ENCODE measurements around the gene ADAMTS20.

DNA sequence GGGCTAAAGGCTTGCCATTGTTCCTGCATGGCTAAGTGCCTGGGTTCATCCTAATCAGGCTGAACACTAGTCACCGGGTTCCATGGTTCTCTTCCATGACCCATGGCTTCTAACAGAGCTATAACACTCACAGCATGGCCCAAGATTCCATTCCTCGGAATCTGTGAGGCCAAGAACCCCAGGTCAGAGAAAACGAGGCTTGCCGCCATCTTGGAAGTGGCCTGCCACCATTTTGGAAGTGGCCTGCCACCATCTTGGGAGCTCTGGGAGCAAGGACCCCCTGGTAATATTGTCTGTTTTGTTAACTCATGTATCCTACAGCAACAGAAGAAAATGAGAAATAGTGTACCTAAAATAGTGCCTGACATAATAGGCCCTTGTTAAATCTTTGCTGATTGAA lies 92.7 kb downstream of the ADAMTS20 start:
- no peak for TF ChIP-seq EZH2 (IDR thresholded peaks at IDR 0.05; ENCODE audit: borderline replicate concordance, low read length)
- TF ChIP-seq, protein P1, sequence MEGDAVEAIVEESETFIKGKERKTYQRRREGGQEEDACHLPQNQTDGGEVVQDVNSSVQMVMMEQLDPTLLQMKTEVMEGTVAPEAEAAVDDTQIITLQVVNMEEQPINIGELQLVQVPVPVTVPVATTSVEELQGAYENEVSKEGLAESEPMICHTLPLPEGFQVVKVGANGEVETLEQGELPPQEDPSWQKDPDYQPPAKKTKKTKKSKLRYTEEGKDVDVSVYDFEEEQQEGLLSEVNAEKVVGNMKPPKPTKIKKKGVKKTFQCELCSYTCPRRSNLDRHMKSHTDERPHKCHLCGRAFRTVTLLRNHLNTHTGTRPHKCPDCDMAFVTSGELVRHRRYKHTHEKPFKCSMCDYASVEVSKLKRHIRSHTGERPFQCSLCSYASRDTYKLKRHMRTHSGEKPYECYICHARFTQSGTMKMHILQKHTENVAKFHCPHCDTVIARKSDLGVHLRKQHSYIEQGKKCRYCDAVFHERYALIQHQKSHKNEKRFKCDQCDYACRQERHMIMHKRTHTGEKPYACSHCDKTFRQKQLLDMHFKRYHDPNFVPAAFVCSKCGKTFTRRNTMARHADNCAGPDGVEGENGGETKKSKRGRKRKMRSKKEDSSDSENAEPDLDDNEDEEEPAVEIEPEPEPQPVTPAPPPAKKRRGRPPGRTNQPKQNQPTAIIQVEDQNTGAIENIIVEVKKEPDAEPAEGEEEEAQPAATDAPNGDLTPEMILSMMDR (conservative IDR thresholded peaks at IDR 0.05 in 1 of 2, IDR thresholded peaks at IDR 0.05 in 1 of 2; ENCODE audit: extremely low read depth in 1 of 2, insufficient read depth in 1 of 2, low read depth in 1 of 2, low read length in 2 of 2): no peak
